Erythroblast (primary cell): ENCODE data around the gene CGB7.

ENCODE experiments used
- GATA1 ChIP-seq: IDR thresholded peaks from 2 replicates; pipeline ENCODE4 v1.6.1; 2011; ENCODE audit warnings: low read depth, mild to moderate bottlenecking, control low read depth, low read length, moderate library complexity
- POLR2A ChIP-seq: IDR thresholded peaks from 2 replicates; pipeline ENCODE4 v1.6.1; 2011; ENCODE audit warnings: mild to moderate bottlenecking, low read length

DNA sequence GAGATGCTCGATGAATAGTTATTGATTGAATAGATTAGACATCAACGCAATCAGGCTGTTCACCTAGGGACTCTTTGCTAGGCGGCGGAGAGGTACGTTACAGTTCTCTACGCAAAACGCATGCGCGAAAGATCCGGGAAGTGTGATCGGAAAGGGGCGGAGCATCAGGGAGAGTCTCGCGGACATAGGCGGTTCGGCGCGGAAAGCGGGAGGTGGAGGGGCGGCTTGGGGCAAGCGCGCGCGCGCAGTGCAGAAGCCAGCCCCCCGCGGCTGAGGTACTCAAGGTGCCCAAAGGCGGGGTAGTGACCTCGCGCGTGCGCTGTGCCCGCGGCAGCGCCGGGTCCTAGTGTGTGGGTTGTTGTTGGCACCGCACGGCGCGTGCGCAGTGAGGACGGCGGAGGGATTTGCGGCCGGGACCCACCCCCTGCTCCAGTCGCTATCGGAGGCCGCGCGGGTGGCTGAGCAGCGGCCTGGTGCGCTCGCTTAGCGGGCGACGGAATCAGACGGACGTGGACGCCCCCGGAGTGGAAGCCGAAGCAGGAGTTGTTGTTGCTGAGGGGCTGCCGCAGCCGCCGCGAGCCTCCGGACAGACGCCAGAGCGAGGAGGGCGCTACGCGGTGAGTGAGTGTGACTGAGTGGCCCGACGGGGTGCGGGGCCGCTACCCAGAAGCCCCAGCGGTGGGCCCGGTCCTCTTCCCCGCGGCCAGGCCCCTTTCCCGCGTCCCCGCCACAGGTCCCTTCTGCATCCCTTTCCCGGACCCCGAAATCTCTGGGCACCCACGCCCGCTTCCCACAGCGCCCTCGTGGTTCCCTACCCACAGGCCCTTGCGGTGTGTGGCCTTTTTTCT is 27.7 kb upstream of the CGB7 start, which contains the start of gene SNRNP70:
- TF ChIP-seq POLR2A, result peak; percentile 96
- no peak for TF ChIP-seq GATA1
